WTC11 (cell line): ENCODE measurements around the gene OXSR1.

Experiments used
- CBFB ChIP-seq: sonication (generic); formaldehyde crosslinking; IDR thresholded peaks from 2 replicates; pipeline ENCODE4 v1.8.1; 2022; ENCODE audit warnings: mild to moderate bottlenecking, low read depth, missing genetic modification reagents
- NR2C2 ChIP-seq: sonication (generic); formaldehyde crosslinking; IDR thresholded peaks from 2 replicates; pipeline ENCODE4 v1.8.0; 2022; ENCODE audit warnings: mild to moderate bottlenecking, missing genetic modification reagents

GRCh38 chr3:38203690-38204089, 38.4 kb downstream of the OXSR1 start:
- no peak for TF ChIP-seq CBFB
- no peak for TF ChIP-seq NR2C2 (CRISPR knock-in tag)
